ENCODE results near the gene STAT5A. TPM values are rescaled to one million over a fixed set of nuclear protein-coding genes. Genes with fewer than 3 reads are reported as not detected.

STAT5A gene
- polyA plus RNA-seq, 1 of the 3 experiments (the other 2 are of a cell fraction): 2.3 TPM

DNA sequence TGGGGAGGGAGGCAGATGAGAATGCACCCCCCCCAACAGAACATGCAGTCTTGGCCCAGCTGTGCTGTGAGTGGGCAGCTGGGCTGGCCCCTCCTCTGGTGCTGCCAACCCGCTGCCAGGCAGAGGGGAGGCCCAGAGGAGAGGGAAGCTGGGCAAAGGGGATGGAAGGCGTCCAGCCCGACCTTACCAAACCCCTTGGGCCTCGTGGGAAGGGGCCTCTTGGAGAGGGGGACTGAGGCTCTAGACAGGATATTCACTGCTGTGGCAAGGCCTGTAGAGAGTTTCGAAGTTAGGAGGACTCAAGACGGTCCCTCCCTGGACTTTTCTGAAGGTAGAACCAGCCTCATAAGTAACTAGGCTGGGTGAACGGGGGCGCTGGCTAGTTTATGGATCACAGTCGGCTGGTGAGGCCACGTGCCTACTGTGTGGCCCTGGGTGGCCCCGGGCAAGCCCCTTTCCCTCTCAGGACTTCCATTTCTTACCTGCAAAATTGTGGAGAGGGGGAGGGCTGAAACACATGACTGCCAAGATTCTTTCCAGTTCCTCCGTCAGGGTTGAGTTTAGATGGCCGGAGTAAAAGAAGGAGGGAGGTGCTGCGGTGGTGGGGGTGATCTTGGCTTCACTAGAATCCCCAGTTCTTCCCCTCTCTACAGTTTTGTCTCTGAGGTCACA, 857 bp upstream of the STAT5A start:
- Histone ChIP-seq H3K79me2 (ENCODE audit: insufficient read depth) (no peaks in the 10 kb centered on the region), H3K4me3 (ENCODE audit: low read depth in 2 of 2, low read length in 1 of 2) (no peak overlapping the region; a peak in 1 of 4 replicates), H3K9me3 (no peaks in the 10 kb centered on the region), H3K36me3 (replicated peaks in 1 of 2; ENCODE audit: control insufficient read depth in 1 of 2, insufficient read depth in 2 of 2, low read length in 1 of 2) (no peaks in the 10 kb centered on the region), H3K4me2 (peak overlapping the region; percentile 65), H3K9me2 (no peaks in the 10 kb centered on the region), H3K27me3 (ENCODE audit: insufficient read depth) (no peaks in the 10 kb centered on the region), H2AFZ (ENCODE audit: low read depth) (no peak overlapping the region; the same call in 1 of the 2 replicates), H3K27ac (ENCODE audit: low read depth in 2 of 2, low read length in 1 of 2) (no peak overlapping the region), H3F3A (replicated peaks; ENCODE audit: insufficient read depth) (peaks cover 4% of the 10 kb centered on the region), H3K9ac (no peak overlapping the region), H3K4me1 (ENCODE audit: control insufficient read depth in 1 of 2, insufficient read depth in 2 of 2, low read depth in 1 of 2, low read length in 1 of 2) (peaks cover 0 to 18% of the 10 kb centered on the region in 2 experiments; a peak in 1 of 4 replicates), H4K20me1 (ENCODE audit: insufficient read depth) (no peaks in the 10 kb centered on the region)
- TF ChIP-seq, protein P1, sequence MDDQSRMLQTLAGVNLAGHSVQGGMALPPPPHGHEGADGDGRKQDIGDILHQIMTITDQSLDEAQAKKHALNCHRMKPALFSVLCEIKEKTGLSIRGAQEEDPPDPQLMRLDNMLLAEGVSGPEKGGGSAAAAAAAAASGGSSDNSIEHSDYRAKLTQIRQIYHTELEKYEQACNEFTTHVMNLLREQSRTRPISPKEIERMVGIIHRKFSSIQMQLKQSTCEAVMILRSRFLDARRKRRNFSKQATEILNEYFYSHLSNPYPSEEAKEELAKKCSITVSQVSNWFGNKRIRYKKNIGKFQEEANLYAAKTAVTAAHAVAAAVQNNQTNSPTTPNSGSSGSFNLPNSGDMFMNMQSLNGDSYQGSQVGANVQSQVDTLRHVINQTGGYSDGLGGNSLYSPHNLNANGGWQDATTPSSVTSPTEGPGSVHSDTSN (IDR thresholded peaks at IDR 0.05): no peak
- TF ChIP-seq ELF1 (IDR thresholded peaks at IDR 0.05): no peak
- TF ChIP-seq RFX5 (IDR thresholded peaks at IDR 0.05; ENCODE audit: low read length): no peak
- TF ChIP-seq RAD21 (IDR thresholded peaks at IDR 0.05; ENCODE audit: low read length): no peak
- TF ChIP-seq TEAD4 (IDR thresholded peaks at IDR 0.05; ENCODE audit: borderline replicate concordance, insufficient read depth): no peak
- no peak for TF ChIP-seq NFIC (IDR thresholded peaks at IDR 0.05; ENCODE audit: borderline replicate concordance)
- TF ChIP-seq SMC3 (IDR thresholded peaks at IDR 0.05; ENCODE audit: low read depth, low read length): no peak
- TF ChIP-seq JUND (IDR thresholded peaks at IDR 0.05): no peak
- TF ChIP-seq, protein P2, sequence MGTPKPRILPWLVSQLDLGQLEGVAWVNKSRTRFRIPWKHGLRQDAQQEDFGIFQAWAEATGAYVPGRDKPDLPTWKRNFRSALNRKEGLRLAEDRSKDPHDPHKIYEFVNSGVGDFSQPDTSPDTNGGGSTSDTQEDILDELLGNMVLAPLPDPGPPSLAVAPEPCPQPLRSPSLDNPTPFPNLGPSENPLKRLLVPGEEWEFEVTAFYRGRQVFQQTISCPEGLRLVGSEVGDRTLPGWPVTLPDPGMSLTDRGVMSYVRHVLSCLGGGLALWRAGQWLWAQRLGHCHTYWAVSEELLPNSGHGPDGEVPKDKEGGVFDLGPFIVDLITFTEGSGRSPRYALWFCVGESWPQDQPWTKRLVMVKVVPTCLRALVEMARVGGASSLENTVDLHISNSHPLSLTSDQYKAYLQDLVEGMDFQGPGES (IDR thresholded peaks at IDR 0.05; ENCODE audit: low read depth, low read length): no peak
- CTCF ChIA-PET: no interaction called here
- 96% methylated on average over 10 of the region's 14 CpGs for WGBS (ENCODE audit: low lambda C conversion rate)
- POLR2A ChIA-PET: interaction anchor here (0.9 kb wide), 1 partner anchor 8 kb away, joined by 3 read pairs; no protein-coding TSS in a partner anchor
- peak; percentile 41 for DNase-seq

DNA sequence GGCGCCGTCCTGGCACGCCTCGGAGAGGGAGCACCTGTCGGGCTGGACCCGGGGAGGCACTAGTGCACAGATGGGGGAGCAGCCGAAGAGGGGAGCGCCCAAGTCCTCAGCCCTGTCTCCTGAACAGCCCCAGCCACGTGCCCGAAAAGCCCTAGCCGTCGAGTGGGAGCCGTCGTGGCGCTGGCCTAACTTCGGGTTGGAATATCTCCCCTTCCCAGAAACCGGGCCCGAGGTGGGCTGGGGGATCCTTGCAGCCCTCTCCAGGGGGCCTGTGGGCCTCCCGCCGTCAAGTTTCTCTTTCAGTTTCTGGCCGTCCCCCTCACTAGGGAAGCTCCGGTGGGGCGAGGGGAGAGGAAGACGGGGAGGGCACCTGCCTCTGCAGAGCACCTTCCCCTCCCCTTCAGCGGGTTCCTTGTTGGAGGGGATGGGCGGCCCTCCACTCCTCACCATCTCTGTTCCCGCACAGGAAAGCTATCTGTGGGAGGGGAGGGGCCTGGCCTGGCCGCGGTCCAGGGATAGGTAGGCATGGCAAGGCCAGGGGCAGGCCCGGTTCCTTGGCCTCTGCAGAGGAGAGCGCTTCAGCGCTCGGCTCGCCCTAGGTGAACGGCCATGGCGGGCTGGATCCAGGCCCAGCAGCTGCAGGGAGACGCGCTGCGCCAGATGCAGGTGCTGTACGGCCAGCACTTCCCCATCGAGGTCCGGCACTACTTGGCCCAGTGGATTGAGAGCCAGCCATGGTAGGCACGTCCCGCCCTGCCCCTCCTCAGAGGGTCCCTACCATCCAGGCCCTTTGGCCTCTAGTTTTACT, 709 bp downstream of the STAT5A start:
- H3K79me2 ChIP-seq (ENCODE audit: insufficient read depth): no peaks in the 10 kb centered on the region
- H3K27me3 ChIP-seq (ENCODE audit: insufficient read depth): no peaks in the 10 kb centered on the region
- H2AFZ ChIP-seq (ENCODE audit: low read depth): no peak overlapping the region
- peaks cover 4% of the 10 kb centered on the region for H3F3A ChIP-seq (replicated peaks; ENCODE audit: insufficient read depth)
- no peaks in the 10 kb centered on the region for H3K36me3 ChIP-seq (replicated peaks in 1 of 2; ENCODE audit: control insufficient read depth in 1 of 2, insufficient read depth in 2 of 2, low read length in 1 of 2)
- 94% methylated on average over 16 of the region's 44 CpGs for WGBS (ENCODE audit: low lambda C conversion rate)
- no peak for DNase-seq
- CTCF ChIA-PET: interaction anchor here (0.6 to 1.9 kb wide), 4 partner anchors 19 to 227 kb away, joined by 3 to 5 read pairs (median 4); no protein-coding TSS in a partner anchor
- peaks cover 0 to 7% of the 10 kb centered on the region in 2 experiments; a peak in 1 of 4 replicates for H3K4me1 ChIP-seq (ENCODE audit: control insufficient read depth in 1 of 2, insufficient read depth in 2 of 2, low read depth in 1 of 2, low read length in 1 of 2)
- no peaks in the 10 kb centered on the region for H4K20me1 ChIP-seq (ENCODE audit: insufficient read depth)
- H3K9me2 ChIP-seq: no peaks in the 10 kb centered on the region
- no peak overlapping the region; a peak in 1 of 4 replicates for H3K4me3 ChIP-seq (ENCODE audit: low read depth in 2 of 2, low read length in 1 of 2)
- POLR2A ChIA-PET: interaction anchor here (0.9 kb wide), 1 partner anchor 9 kb away, joined by 3 read pairs; no protein-coding TSS in a partner anchor
- H3K9ac ChIP-seq: no peak overlapping the region; the same call in 1 of the 2 replicates
- TF ChIP-seq EP300 (IDR thresholded peaks at IDR 0.05; ENCODE audit: borderline replicate concordance in 1 of 2, low read depth in 1 of 2, low read length in 1 of 2) (no peak), RAD21 (IDR thresholded peaks at IDR 0.05; ENCODE audit: low read length) (no peak), NRF1 (IDR thresholded peaks at IDR 0.05; ENCODE audit: low read depth, low read length) (no peak), FOXJ3 (CRISPR knock-in tag; IDR thresholded peaks at IDR 0.05) (no peak), GATA2 (CRISPR knock-in tag; IDR thresholded peaks at IDR 0.05) (no peak), MXI1 (IDR thresholded peaks at IDR 0.05; ENCODE audit: low read depth, low read length) (no peak)
- TF ChIP-seq, protein P3, sequence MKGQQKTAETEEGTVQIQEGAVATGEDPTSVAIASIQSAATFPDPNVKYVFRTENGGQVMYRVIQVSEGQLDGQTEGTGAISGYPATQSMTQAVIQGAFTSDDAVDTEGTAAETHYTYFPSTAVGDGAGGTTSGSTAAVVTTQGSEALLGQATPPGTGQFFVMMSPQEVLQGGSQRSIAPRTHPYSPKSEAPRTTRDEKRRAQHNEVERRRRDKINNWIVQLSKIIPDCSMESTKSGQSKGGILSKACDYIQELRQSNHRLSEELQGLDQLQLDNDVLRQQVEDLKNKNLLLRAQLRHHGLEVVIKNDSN (IDR thresholded peaks at IDR 0.05; ENCODE audit: borderline replicate concordance, low read depth): no peak
- TF ChIP-seq, protein P4, sequence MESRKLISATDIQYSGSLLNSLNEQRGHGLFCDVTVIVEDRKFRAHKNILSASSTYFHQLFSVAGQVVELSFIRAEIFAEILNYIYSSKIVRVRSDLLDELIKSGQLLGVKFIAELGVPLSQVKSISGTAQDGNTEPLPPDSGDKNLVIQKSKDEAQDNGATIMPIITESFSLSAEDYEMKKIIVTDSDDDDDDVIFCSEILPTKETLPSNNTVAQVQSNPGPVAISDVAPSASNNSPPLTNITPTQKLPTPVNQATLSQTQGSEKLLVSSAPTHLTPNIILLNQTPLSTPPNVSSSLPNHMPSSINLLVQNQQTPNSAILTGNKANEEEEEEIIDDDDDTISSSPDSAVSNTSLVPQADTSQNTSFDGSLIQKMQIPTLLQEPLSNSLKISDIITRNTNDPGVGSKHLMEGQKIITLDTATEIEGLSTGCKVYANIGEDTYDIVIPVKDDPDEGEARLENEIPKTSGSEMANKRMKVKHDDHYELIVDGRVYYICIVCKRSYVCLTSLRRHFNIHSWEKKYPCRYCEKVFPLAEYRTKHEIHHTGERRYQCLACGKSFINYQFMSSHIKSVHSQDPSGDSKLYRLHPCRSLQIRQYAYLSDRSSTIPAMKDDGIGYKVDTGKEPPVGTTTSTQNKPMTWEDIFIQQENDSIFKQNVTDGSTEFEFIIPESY (IDR thresholded peaks at IDR 0.05; ENCODE audit: borderline replicate concordance, low read depth): no peak
- H3K9me3 ChIP-seq: no peaks in the 10 kb centered on the region
- H3K4me2 ChIP-seq: peak overlapping the region; percentile 65; the same call in 1 of the 2 replicates
- H3K27ac ChIP-seq (ENCODE audit: low read depth in 2 of 2, low read length in 1 of 2): no peak overlapping the region
